Activated CD4-positive, alpha-beta T cell treated with anti-CD3 and anti-CD28 coated beads, Interleukin-2, amount 10 ng/mL, durations not matched to agents 24 days and 14 days (primary cell): ENCODE results near the gene APOO. TPM values are rescaled to one million over a fixed set of nuclear protein-coding genes. Genes with fewer than 3 reads are reported as not detected.

Source experiments
- DNase-seq: peaks from one replicate; pipeline ENCODE4 v3.0.0; 2022
- H3K27ac Mint-ChIP-seq: one replicate; pipeline ENCODE4 v1.8.0; 2022; ENCODE audit warnings: mild to moderate bottlenecking, mixed read lengths
- H3K27me3 Mint-ChIP-seq: one replicate; pipeline ENCODE4 v1.8.0; 2022; ENCODE audit warnings: mixed read lengths
- H3K36me3 Mint-ChIP-seq: one replicate; pipeline ENCODE4 v1.8.0; 2022; ENCODE audit warnings: low read depth, mild to moderate bottlenecking, mixed read lengths
- H3K4me1 Mint-ChIP-seq: one replicate; pipeline ENCODE4 v1.8.0; 2021; ENCODE audit warnings: mixed read lengths
- H3K4me3 Mint-ChIP-seq: one replicate; pipeline ENCODE4 v1.8.0; 2022; ENCODE audit warnings: mild to moderate bottlenecking, moderate library complexity, mixed read lengths
- H3K9me3 Mint-ChIP-seq: one replicate; pipeline ENCODE4 v1.8.0; 2021; ENCODE audit warnings: mixed read lengths
- intact Hi-C: fragments of 100-400 bp; cut with micrococcal nuclease; formaldehyde crosslinking; loops from one replicate; pipeline ENCODE4 v1.15.1; 2023
- total RNA-seq: library from RNA; stranded (reverse); gene quantifications from 2 replicates; pipeline ENCODE4 v1.2.3, GENCODE V29; 2022

Gene APOO
- total RNA-seq, 1 donor from 2014 or later, result 27.1 TPM

DNA sequence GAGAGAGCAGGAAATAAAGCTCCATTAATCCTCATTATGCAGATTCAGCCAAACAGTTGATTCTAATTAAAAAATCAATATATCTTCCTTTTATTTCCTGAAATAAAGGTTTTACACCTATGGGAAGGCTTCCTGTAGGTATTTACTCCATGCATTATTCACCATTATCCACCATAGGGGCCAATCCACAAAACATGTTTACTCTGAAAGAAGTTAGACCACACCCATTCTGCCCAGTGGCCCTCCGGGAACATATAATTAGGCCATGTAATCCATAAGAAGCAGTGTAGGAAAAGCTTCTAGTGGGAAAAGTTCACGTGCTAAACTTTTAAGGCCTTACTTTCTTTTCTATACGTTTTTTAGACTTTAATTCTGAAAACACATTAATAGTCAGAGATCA is 67.1 kb downstream of the APOO start:
- no peaks in the 10 kb centered on the region for H3K9me3 Mint-ChIP-seq
- no peaks in the 10 kb centered on the region for H3K4me1 Mint-ChIP-seq
- peaks cover 2% of the 10 kb centered on the region for H3K36me3 Mint-ChIP-seq
- H3K4me3 Mint-ChIP-seq, result no peak overlapping the region
- DNase-seq, result no peak
- no peaks in the 10 kb centered on the region for H3K27me3 Mint-ChIP-seq
- intact Hi-C loops, result no loop called here
- H3K27ac Mint-ChIP-seq, result no peak overlapping the region

DNA sequence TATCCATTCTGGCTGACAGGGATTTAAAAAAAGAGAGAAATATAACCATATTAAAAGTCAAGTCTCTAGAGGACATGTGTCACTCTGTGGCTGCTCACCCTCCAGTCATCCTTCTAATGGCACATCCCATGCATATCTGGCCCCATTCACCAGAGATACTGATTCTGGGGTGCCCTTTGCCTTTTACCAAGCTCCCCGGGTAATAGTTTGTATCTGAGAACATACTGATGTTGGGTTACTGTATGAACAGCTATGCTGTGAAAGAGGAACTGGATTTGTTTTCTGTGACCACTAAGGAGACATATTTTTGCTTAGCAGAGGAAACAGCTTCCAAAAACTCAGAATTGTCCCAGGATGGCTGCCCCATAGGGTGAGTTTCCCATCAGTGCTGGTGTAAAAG is 68.8 kb downstream of the APOO start:
- intact Hi-C loops, result no loop called here
- Mint-ChIP-seq H3K27me3 (no peaks in the 10 kb centered on the region), H3K36me3 (peaks cover 2% of the 10 kb centered on the region), H3K27ac (no peak overlapping the region), H3K9me3 (no peaks in the 10 kb centered on the region), H3K4me1 (no peaks in the 10 kb centered on the region), H3K4me3 (no peak overlapping the region)
- DNase-seq, result no peak

DNA sequence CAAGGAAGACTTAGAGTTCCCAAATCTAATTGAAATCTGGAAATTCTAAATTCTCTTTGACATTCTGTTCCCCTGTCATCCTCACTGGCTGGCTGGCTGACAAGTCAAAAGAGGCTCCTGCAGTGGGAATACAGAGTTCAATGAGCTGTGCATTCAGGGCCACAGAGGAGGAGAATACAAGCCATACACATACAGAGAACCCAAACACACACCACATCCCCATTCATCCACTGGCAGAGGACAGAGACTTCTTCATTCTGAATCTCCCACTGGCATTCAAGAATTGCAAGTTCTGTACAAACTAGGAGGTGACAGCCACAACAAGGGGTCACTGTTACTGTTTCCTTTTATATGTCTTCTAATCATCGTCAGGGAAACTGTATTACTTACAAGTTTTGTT is 75.0 kb downstream of the APOO start:
- no peak for DNase-seq
- intact Hi-C loops, result loop anchor here (2.0 kb wide), 1 partner anchor 68 kb away; no protein-coding TSS in a partner anchor
- H3K27me3 Mint-ChIP-seq, result no peaks in the 10 kb centered on the region
- H3K9me3 Mint-ChIP-seq, result no peaks in the 10 kb centered on the region
- no peaks in the 10 kb centered on the region for H3K4me1 Mint-ChIP-seq
- H3K27ac Mint-ChIP-seq, result no peak overlapping the region
- H3K4me3 Mint-ChIP-seq, result no peak overlapping the region
- no peaks in the 10 kb centered on the region for H3K36me3 Mint-ChIP-seq

DNA sequence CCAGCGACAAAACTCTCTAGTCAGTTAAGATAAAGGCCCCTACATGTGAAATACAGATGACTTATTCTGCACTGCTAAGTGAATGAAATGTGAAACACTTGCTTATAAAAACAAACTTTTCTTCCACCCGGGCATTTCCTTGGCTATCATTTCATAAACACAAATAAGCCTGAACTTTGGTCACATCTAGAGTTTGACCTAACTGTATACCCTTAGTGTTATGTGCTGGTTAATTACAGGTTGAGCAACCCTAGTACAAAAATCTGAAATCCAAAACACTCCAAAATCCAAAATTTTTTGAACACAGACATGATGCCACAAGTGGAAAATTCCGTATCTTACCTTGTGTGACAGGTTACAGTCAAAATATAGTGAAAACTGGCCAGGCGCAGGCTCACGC is 78.9 kb downstream of the APOO start:
- H3K27ac Mint-ChIP-seq, result no peak overlapping the region

DNA sequence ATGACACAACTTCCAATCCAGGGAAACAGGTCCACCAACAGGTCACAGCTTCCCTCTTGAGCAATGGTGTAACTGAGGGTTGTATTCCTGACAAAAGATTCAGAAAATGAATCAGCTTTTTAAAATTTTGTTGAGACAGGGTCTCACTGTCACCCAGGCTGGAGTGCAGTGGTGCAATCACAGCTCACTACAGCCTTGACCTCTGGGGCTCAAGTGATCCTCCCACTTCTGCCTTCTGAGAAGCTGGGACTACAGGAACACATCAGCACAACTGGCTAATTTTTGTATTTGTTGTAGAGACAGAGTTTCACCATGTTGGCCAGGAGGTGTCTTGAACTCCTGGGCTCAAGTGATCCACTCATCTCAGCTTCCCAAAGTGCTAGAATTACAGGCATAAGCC is 81.1 kb downstream of the APOO start:
- no peaks in the 10 kb centered on the region for H3K36me3 Mint-ChIP-seq
- H3K27me3 Mint-ChIP-seq, result no peaks in the 10 kb centered on the region
- no peak overlapping the region for H3K27ac Mint-ChIP-seq
- no peak for DNase-seq
- intact Hi-C loops, result no loop called here
- no peaks in the 10 kb centered on the region for H3K9me3 Mint-ChIP-seq
- H3K4me3 Mint-ChIP-seq, result no peak overlapping the region
- H3K4me1 Mint-ChIP-seq, result no peaks in the 10 kb centered on the region

More for the DNA sequence above, 78.9 kb downstream of the APOO start:
- Mint-ChIP-seq H3K4me3 (no peak overlapping the region), H3K27me3 (no peaks in the 10 kb centered on the region), H3K4me1 (no peaks in the 10 kb centered on the region), H3K9me3 (no peaks in the 10 kb centered on the region), H3K36me3 (no peaks in the 10 kb centered on the region)
- no peak for DNase-seq
- intact Hi-C loops, result no loop called here

DNA sequence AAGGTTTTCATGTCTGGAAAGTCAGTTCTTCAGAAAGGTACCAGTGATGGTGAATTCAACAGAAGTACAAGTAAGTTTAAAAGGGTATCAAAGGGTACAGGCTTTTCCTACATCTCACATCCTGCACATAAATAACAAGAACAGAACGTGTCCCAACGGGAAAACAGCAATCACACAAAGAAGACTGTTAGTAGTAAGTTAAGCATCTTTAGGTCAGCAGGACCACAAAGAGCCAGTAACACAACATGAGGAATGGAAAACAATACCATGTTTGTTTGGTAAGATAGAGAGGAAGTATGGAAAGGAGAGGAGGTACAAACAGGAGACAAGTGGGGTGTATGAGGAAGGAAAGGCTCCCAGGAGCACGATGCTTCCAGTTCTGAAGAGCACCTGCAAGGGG is 81.5 kb downstream of the APOO start:
- intact Hi-C loops, result no loop called here
- H3K4me3 Mint-ChIP-seq, result no peak overlapping the region
- H3K36me3 Mint-ChIP-seq, result no peaks in the 10 kb centered on the region
- no peaks in the 10 kb centered on the region for H3K27me3 Mint-ChIP-seq
- no peaks in the 10 kb centered on the region for H3K4me1 Mint-ChIP-seq
- no peaks in the 10 kb centered on the region for H3K9me3 Mint-ChIP-seq
- DNase-seq, result no peak
- H3K27ac Mint-ChIP-seq, result no peak overlapping the region

DNA sequence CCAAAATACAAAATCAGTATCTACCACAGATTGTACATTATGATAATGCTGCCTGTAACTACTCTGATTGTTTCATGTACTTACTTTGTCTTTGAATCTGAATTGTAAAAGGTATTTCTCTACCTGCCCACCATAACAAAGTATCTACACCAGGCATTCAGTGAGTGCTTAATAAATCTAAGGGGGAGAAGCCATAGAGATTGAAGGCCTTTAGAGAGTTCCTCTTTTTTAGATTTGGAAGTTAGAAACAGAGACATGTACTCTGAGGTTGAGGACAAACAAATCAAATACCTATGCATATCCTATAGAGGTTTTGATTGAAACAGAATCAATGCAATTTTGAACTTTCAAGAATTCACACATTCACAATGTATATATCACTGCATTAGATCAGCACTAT is 82.1 kb downstream of the APOO start:
- H3K4me1 Mint-ChIP-seq, result no peaks in the 10 kb centered on the region
- no peaks in the 10 kb centered on the region for H3K27me3 Mint-ChIP-seq
- H3K27ac Mint-ChIP-seq, result no peak overlapping the region
- H3K4me3 Mint-ChIP-seq, result no peak overlapping the region
- no peaks in the 10 kb centered on the region for H3K36me3 Mint-ChIP-seq
- no peak for DNase-seq
- intact Hi-C loops, result no loop called here
- no peaks in the 10 kb centered on the region for H3K9me3 Mint-ChIP-seq

DNA sequence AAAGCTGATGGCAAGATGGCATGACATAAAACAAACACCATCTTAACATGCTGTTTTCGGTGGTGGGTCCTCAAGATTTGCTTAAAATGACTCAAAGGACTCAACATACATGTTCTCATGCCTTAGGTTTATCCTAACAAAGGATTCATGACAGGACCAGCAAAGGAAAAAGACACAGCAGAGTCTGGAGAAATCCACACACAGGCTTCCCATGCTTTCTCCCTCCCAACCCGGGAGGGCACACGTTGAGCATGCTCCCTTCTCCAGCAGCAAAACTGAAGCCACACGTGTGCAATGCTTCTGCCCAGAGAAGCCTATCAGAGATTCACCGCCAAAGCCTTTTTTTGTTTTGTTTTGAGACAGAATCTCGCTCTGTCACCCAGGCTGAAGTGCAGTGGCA is 84.9 kb downstream of the APOO start:
- no peaks in the 10 kb centered on the region for H3K4me1 Mint-ChIP-seq
- H3K36me3 Mint-ChIP-seq, result no peaks in the 10 kb centered on the region
- H3K27me3 Mint-ChIP-seq, result no peaks in the 10 kb centered on the region
- H3K4me3 Mint-ChIP-seq, result no peak overlapping the region
- no peaks in the 10 kb centered on the region for H3K9me3 Mint-ChIP-seq
- H3K27ac Mint-ChIP-seq, result no peak overlapping the region
- DNase-seq, result no peak
- intact Hi-C loops, result no loop called here

DNA sequence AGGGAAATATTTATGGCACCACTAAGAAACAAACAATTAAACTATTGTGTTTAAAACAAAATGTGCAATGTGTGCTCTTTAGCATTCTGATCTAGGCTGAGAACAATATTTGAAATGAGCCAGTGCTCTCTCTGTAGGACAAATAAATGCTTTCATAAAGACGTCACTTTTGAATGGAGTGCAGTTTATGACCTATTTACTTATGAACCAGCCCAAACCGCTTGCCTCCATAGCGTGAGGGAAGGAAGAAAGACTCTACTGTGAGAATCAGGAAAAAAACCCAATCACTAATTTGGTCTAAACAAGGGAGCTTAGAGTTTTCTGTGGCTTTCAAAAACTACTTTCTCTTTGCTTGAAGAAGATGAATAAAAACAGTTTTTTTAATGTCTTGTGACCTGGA is 85.3 kb downstream of the APOO start:
- H3K4me1 Mint-ChIP-seq, result no peaks in the 10 kb centered on the region
- H3K36me3 Mint-ChIP-seq, result no peaks in the 10 kb centered on the region
- no peak overlapping the region for H3K27ac Mint-ChIP-seq
- intact Hi-C loops, result no loop called here
- no peak for DNase-seq
- no peaks in the 10 kb centered on the region for H3K27me3 Mint-ChIP-seq
- no peaks in the 10 kb centered on the region for H3K9me3 Mint-ChIP-seq
- no peak overlapping the region for H3K4me3 Mint-ChIP-seq

DNA sequence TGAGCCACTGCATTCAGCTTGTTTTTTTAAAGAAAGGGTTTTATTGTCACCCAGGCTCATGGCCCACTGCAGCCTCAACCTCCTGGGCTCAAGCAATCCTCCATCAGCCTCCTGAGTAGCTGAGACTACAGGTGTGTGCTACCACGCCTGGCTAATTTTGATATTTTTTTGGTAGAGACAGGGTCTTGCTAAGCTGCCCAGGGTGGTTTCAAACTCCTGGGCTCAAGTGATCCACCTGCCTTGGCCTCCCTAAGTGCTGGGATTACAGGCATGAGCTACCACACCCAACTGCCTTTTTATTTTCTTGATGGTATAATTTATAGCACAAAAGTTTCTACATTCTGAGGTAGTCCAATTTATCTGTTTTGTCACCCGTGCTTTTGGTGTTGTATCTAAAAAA is 85.9 kb downstream of the APOO start:
- no peak overlapping the region for H3K27ac Mint-ChIP-seq
- no peak overlapping the region for H3K4me3 Mint-ChIP-seq
- no peaks in the 10 kb centered on the region for H3K9me3 Mint-ChIP-seq
- no peaks in the 10 kb centered on the region for H3K4me1 Mint-ChIP-seq
- H3K36me3 Mint-ChIP-seq, result no peaks in the 10 kb centered on the region
- no peaks in the 10 kb centered on the region for H3K27me3 Mint-ChIP-seq
- intact Hi-C loops, result no loop called here
- DNase-seq, result no peak

DNA sequence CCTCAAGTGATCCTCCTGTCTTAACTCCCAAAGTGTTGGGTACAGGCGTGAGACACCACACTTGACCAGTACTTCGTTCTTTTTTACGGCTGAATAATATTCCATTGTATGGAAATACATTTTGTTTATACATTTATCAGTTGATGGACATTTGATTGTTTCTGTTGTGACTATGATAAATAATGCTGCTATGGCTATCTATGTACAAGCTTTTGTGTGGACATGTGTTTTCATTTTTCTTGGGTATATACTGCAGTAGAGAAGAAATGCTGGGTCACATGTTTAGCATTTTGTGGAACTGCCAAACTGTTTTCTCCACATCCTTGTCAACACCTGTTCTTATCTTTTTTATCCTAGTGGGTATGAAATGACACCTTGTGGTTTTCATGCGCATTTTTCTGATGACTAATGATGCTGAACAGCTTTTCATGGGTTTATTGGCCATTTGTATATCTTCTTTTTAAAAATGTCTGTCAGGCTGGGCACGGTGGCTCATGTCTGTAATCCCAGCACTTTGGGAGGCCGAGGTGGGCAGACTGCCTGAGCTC is 87.4 kb downstream of the APOO start:
- H3K27me3 Mint-ChIP-seq, result no peaks in the 10 kb centered on the region
- intact Hi-C loops, result no loop called here
- H3K36me3 Mint-ChIP-seq, result no peaks in the 10 kb centered on the region
- H3K27ac Mint-ChIP-seq, result no peak overlapping the region
- H3K4me3 Mint-ChIP-seq, result no peak overlapping the region
- no peaks in the 10 kb centered on the region for H3K9me3 Mint-ChIP-seq
- DNase-seq, result no peak
- no peaks in the 10 kb centered on the region for H3K4me1 Mint-ChIP-seq

DNA sequence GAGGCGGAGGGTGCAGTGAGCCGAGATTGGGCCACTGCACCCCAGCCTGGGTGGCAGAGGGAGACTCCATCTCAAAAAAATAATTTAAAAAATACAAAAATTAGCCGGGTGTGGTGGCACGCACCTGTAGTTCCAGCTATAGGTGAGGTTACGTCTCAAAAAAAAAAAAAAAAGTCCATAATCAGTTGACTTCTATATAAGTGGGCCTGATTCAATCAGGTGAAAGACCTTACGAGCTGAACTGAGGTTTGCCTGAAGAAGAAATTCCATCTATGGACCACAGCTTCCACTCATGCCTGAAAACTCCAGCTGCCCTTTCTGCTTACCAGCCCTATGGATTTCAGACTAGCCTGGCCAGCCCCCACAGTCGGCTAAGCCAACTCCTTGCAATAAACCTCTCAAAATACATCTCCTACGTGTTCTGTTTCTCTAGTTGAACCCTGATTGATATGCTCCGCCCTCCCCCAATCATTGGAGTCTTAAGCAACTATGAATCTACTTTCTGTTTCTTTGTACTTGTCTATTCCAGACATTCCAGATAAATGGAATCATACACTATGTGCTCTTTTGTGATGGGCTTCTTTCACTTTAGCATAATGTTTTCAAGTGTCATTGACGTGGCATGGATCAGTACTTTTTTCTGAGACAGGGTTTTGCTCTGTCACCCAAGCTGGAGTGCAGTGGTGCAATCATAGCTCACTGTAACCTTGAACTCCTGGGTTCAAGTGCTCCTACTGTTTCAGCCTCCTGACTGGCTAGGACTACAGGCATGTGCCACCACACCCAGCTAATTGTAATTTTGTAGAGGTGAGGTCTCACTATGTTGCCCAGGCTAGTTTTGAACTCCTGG is 88.1 kb downstream of the APOO start:
- H3K4me3 Mint-ChIP-seq, result no peak overlapping the region
- no peaks in the 10 kb centered on the region for H3K9me3 Mint-ChIP-seq
- intact Hi-C loops, result no loop called here
- no peaks in the 10 kb centered on the region for H3K27me3 Mint-ChIP-seq
- H3K4me1 Mint-ChIP-seq, result no peaks in the 10 kb centered on the region
- DNase-seq, result no peak
- no peaks in the 10 kb centered on the region for H3K36me3 Mint-ChIP-seq
- H3K27ac Mint-ChIP-seq, result no peak overlapping the region

DNA sequence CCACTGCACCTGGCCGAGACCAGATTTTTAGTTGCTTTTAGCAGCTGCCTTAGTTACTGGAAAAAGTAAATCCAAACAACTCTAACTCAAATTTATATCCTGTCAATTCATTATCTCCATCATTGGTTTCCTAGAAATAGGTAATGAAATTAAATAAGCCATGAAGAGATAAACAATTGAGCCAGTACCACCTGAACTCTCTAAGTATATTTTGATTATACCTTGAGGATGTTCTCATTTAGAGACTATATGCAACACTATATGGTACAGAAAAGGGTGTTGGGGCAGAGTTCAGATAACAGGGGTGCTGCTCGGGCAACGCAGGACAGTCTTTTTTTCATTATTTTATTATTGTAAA is 89.8 kb downstream of the APOO start:
- H3K36me3 Mint-ChIP-seq, result no peaks in the 10 kb centered on the region
- no peak overlapping the region for H3K27ac Mint-ChIP-seq
- no peaks in the 10 kb centered on the region for H3K9me3 Mint-ChIP-seq
- no peak overlapping the region for H3K4me3 Mint-ChIP-seq
- DNase-seq, result no peak
- H3K27me3 Mint-ChIP-seq, result no peaks in the 10 kb centered on the region
- intact Hi-C loops, result no loop called here
- no peaks in the 10 kb centered on the region for H3K4me1 Mint-ChIP-seq

DNA sequence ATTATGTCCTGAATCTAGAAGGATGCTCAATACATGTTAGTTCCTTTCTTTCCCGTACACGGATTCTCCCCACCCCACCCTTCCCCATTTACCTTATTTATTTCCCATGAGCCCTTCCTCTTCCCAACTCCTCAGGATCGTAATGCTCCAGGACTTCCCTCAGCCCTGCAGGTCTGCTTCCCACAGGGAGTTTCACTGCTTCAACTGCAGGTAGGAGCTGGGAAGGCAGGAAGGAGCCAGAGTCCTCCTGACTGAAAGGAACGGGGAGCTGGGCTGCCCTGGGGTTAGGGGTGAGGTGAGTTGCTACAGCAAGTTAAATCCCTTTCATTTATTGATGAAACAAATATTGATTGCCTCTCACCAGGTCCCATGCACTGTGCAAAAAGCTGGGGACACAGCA is 91.6 kb downstream of the APOO start:
- H3K27me3 Mint-ChIP-seq, result peaks cover 3% of the 10 kb centered on the region
- intact Hi-C loops, result no loop called here

DNA sequence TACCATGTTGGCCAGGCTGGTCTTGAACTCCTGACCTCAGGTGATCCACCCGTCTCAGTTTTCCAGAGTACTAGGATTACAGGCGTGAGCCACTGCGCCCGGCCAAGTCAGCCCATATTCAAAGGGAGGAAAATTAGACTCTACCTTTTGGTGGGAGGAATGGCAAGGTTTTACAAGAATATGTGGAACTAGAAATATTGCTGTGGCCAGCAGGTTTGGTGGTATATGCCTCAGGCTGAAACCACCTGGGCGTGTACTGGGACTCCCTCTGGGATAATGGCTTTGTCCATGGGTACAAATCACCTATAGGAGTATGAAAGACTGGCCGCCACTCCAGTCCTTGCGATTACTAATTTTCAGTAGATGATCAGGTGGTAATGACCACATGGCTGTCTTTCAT is 92.4 kb downstream of the APOO start:
- Mint-ChIP-seq H3K27me3 (peaks cover 7% of the 10 kb centered on the region), H3K4me1 (peaks cover 2% of the 10 kb centered on the region), H3K4me3 (no peak overlapping the region), H3K36me3 (no peaks in the 10 kb centered on the region), H3K9me3 (no peaks in the 10 kb centered on the region), H3K27ac (no peak overlapping the region)
- no peak for DNase-seq
- intact Hi-C loops, result no loop called here

More for the DNA sequence above, 91.6 kb downstream of the APOO start:
- H3K4me1 Mint-ChIP-seq, result peaks cover 2% of the 10 kb centered on the region
- no peak for DNase-seq
- H3K27ac Mint-ChIP-seq, result no peak overlapping the region
- H3K36me3 Mint-ChIP-seq, result no peaks in the 10 kb centered on the region
- no peaks in the 10 kb centered on the region for H3K9me3 Mint-ChIP-seq
- no peak overlapping the region for H3K4me3 Mint-ChIP-seq
